ENCODE data around the gene TSEN15. TPM values are rescaled to one million over a fixed set of nuclear protein-coding genes. Genes with fewer than 3 reads are reported as not detected.

The TSEN15 gene
- total and polyA plus RNA-seq, 2 donors from 2014 or later, result 24.7 to 25.6 TPM

GRCh38 chr1:184074383-184074782 is 22.9 kb downstream of the TSEN15 start:
- intact Hi-C loops (cut with DNase I), result loop anchor here (10.0 kb wide), 1 partner anchor 590 kb away; no protein-coding TSS in a partner anchor
- Histone ChIP-seq H3K9me3 (ENCODE audit: control insufficient read depth in 2 of 3, insufficient read depth in 1 of 3, low read length in 3 of 3) (no peaks in the 10 kb centered on the region), H3K4me1 (ENCODE audit: control insufficient read depth in 2 of 3, insufficient read depth in 2 of 3, low read depth in 1 of 3, low read length in 3 of 3) (peaks cover 0 to 4% (median 0%) of the 10 kb centered on the region in 3 donors), H3K36me3 (ENCODE audit: control insufficient read depth in 2 of 3, insufficient read depth in 3 of 3, low read length in 3 of 3) (no peaks in the 10 kb centered on the region), H3K27ac (ENCODE audit: low read depth in 2 of 2, low read length in 2 of 2) (no peak overlapping the region), H3K4me3 (ENCODE audit: low read length in 3 of 3) (no peak overlapping the region), H3K9ac (ENCODE audit: low read length in 3 of 3) (no peak overlapping the region), H3K27me3 (ENCODE audit: control insufficient read depth, insufficient read depth, low read length) (no peaks in the 10 kb centered on the region)
- no peak for TF ChIP-seq CTCF (IDR thresholded peaks at IDR 0.05; ENCODE audit: borderline replicate concordance, extremely low read depth, insufficient read depth)
- DNase-seq (no peak), FAIRE-seq (no peak)

- intact Hi-C loops (cut with DNase I), result loop anchor here (10.0 kb wide), 1 partner anchor 589 kb away; no protein-coding TSS in a partner anchor
- no peaks in the 10 kb centered on the region for H3K27me3 ChIP-seq (ENCODE audit: control insufficient read depth, insufficient read depth, low read length)
- H3K4me1 ChIP-seq (ENCODE audit: control insufficient read depth in 2 of 3, insufficient read depth in 2 of 3, low read depth in 1 of 3, low read length in 3 of 3), result peaks cover 0 to 4% (median 0%) of the 10 kb centered on the region in 3 donors
- H3K9ac ChIP-seq (ENCODE audit: low read length in 3 of 3), result no peak overlapping the region
- no peak overlapping the region for H3K27ac ChIP-seq (ENCODE audit: low read depth in 2 of 2, low read length in 2 of 2)
- FAIRE-seq (peak; percentile 87), DNase-seq (peak in 2 of 5 donors; percentile 78 to 88)
- no peaks in the 10 kb centered on the region for H3K9me3 ChIP-seq (ENCODE audit: control insufficient read depth in 2 of 3, insufficient read depth in 1 of 3, low read length in 3 of 3)
- H3K36me3 ChIP-seq (ENCODE audit: control insufficient read depth in 2 of 3, insufficient read depth in 3 of 3, low read length in 3 of 3), result no peaks in the 10 kb centered on the region
- peak; percentile 85 for TF ChIP-seq CTCF (IDR thresholded peaks at IDR 0.05; ENCODE audit: borderline replicate concordance, extremely low read depth, insufficient read depth)
- no peak overlapping the region for H3K4me3 ChIP-seq (ENCODE audit: low read length in 3 of 3)
Measured at GRCh38 chr1:184075055-184076029, 23.8 kb downstream of the TSEN15 start.

GRCh38 chr1:184078564-184079249 is 27.2 kb downstream of the TSEN15 start:
- H3K4me1 ChIP-seq (ENCODE audit: control insufficient read depth in 2 of 3, insufficient read depth in 2 of 3, low read depth in 1 of 3, low read length in 3 of 3), result peaks cover 0 to 4% (median 0%) of the 10 kb centered on the region in 3 donors
- no peaks in the 10 kb centered on the region for H3K9me3 ChIP-seq (ENCODE audit: control insufficient read depth in 2 of 3, insufficient read depth in 1 of 3, low read length in 3 of 3)
- DNase-seq (peak in 1 of 5 donors; percentile 33), FAIRE-seq (no peak)
- H3K36me3 ChIP-seq (ENCODE audit: control insufficient read depth in 2 of 3, insufficient read depth in 3 of 3, low read length in 3 of 3), result no peaks in the 10 kb centered on the region
- H3K4me3 ChIP-seq (ENCODE audit: low read length in 3 of 3), result no peak overlapping the region
- intact Hi-C loops (cut with DNase I), result loop anchor here (10.0 kb wide), 1 partner anchor 586 kb away; no protein-coding TSS in a partner anchor
- no peak overlapping the region for H3K27ac ChIP-seq (ENCODE audit: low read depth in 2 of 2, low read length in 2 of 2)
- no peaks in the 10 kb centered on the region for H3K27me3 ChIP-seq (ENCODE audit: control insufficient read depth, insufficient read depth, low read length)
- H3K9ac ChIP-seq (ENCODE audit: low read length in 3 of 3), result no peak overlapping the region
- no peak for TF ChIP-seq CTCF (IDR thresholded peaks at IDR 0.05; ENCODE audit: borderline replicate concordance, extremely low read depth, insufficient read depth)
